ENCODE results near the gene ATP6AP1. TPM values are rescaled to one million over a fixed set of nuclear protein-coding genes. Genes with fewer than 3 reads are reported as not detected.

Gene ATP6AP1, protein sequence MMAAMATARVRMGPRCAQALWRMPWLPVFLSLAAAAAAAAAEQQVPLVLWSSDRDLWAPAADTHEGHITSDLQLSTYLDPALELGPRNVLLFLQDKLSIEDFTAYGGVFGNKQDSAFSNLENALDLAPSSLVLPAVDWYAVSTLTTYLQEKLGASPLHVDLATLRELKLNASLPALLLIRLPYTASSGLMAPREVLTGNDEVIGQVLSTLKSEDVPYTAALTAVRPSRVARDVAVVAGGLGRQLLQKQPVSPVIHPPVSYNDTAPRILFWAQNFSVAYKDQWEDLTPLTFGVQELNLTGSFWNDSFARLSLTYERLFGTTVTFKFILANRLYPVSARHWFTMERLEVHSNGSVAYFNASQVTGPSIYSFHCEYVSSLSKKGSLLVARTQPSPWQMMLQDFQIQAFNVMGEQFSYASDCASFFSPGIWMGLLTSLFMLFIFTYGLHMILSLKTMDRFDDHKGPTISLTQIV
- total RNA-seq (2021) (112 and 119 TPM in 2 replicates), Bru-seq, nascent RNA (percentile 54 among the genes with signal in this experiment), BruChase-seq, experiment 1, labeled RNA remaining after a 2-hour chase (percentile 76 among the genes with signal in this experiment), BruChase-seq, experiment 2, labeled RNA remaining after a 6-hour chase (percentile 88 among the genes with signal in this experiment)
- long read RNA-seq, transcript ATP6AP1-201 (10 exons, 2,099 nt): major isoform, 91 of 102 reads
- long read RNA-seq, partial matches to known transcripts: 10 of 102 reads
- long read RNA-seq, other reads (novel, unspliced or antisense): 0 of 102 reads

DNA sequence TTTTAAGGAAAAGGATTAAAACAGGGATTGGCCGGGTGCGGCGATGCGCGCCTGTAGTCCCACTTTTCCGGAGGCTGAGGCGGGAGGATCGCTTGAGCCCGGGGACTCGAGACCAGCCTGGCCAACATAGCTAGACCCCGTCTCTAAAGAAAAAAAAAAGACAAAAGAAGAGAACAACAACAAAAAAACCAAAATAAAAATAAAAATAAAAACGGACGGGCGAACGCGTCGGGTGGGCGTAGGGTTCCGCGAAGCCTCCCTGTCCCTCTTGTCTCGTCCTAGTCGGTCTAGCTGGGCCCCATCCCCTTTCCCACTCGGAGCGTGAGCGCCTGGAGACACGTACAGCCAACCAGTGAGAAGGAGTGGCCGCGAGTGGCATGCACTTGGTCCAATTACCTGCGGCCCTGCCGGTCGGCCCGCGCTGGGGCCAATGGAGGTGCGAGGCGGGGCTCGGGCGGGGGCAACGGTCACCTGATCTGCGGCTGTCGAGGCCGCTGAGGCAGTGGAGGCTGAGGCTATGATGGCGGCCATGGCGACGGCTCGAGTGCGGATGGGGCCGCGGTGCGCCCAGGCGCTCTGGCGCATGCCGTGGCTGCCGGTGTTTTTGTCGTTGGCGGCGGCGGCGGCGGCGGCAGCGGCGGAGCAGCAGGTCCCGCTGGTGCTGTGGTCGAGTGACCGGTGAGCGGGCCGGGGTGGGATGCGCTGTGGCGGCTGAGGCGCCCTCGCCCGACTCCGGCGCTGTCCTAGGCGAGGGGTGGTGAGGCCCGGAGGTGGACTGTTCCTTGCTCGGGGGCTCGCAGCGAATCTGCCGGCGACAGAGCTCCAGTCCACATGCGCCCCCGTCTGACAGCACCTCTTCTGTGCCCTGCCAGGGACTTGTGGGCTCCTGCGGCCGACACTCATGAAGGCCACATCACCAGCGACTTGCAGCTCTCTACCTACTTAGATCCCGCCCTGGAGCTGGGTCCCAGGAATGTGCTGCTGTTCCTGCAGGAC is at the start of gene ATP6AP1:
TSS of gene ATP6AP1 (plus strand) at position 502 of the 996 bp plus-strand sequence. CDS start at position 518, 16 bp downstream.
- CTCF ChIA-PET: interaction anchor here (0.5 kb wide), 1 partner anchor 52 kb away, joined by 4 read pairs; no protein-coding TSS in a partner anchor
- DNase-seq: peak; percentile 83 to 97
- peaks cover 19% of the 10 kb centered on the region for H3K79me2 ChIP-seq (ENCODE audit: low read depth)
- H2AFZ ChIP-seq: peak within 1 kb of the TSS; percentile 78
- H3K4me3 ChIP-seq: peak within 1 kb of the TSS; percentile 67
- no peak within 1 kb of the TSS for H3K27ac ChIP-seq
- no peaks in the 10 kb centered on the region for H3K27me3 ChIP-seq (ENCODE audit: insufficient read depth, low read depth)
- H3K9me2 ChIP-seq (ENCODE audit: insufficient read depth): no peaks in the 10 kb centered on the region
- peak within 1 kb of the TSS; percentile 95 for H3K4me2 ChIP-seq
- intact Hi-C loops (cut with micrococcal nuclease; ENCODE audit: unreplicated experiment): no loop called here
- no peaks in the 10 kb centered on the region for H4K20me1 ChIP-seq (ENCODE audit: insufficient read depth)
- POLR2A ChIA-PET (ENCODE audit: unreplicated experiment): interaction anchor here (0.6 kb wide), 1 partner anchor 17 kb away, joined by 3 read pairs; no protein-coding TSS in a partner anchor
- TF ChIP-seq, protein P1, sequence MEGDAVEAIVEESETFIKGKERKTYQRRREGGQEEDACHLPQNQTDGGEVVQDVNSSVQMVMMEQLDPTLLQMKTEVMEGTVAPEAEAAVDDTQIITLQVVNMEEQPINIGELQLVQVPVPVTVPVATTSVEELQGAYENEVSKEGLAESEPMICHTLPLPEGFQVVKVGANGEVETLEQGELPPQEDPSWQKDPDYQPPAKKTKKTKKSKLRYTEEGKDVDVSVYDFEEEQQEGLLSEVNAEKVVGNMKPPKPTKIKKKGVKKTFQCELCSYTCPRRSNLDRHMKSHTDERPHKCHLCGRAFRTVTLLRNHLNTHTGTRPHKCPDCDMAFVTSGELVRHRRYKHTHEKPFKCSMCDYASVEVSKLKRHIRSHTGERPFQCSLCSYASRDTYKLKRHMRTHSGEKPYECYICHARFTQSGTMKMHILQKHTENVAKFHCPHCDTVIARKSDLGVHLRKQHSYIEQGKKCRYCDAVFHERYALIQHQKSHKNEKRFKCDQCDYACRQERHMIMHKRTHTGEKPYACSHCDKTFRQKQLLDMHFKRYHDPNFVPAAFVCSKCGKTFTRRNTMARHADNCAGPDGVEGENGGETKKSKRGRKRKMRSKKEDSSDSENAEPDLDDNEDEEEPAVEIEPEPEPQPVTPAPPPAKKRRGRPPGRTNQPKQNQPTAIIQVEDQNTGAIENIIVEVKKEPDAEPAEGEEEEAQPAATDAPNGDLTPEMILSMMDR (conservative IDR thresholded peaks at IDR 0.05): no peak
- TF ChIP-seq EZH2 (IDR thresholded peaks at IDR 0.05; ENCODE audit: low read depth): no peak
- no peaks in the 10 kb centered on the region for H3K9me3 ChIP-seq (ENCODE audit: insufficient read depth, low read depth)
- BruUV-seq (replicated peaks): no TSS peak
- H3F3A ChIP-seq (ENCODE audit: insufficient read depth, low read depth): no peaks in the 10 kb centered on the region
- H3K4me1 ChIP-seq (replicated peaks; ENCODE audit: insufficient read depth): peaks cover 6% of the 10 kb centered on the region
- H3K36me3 ChIP-seq (ENCODE audit: low read depth): no peaks in the 10 kb centered on the region

DNA sequence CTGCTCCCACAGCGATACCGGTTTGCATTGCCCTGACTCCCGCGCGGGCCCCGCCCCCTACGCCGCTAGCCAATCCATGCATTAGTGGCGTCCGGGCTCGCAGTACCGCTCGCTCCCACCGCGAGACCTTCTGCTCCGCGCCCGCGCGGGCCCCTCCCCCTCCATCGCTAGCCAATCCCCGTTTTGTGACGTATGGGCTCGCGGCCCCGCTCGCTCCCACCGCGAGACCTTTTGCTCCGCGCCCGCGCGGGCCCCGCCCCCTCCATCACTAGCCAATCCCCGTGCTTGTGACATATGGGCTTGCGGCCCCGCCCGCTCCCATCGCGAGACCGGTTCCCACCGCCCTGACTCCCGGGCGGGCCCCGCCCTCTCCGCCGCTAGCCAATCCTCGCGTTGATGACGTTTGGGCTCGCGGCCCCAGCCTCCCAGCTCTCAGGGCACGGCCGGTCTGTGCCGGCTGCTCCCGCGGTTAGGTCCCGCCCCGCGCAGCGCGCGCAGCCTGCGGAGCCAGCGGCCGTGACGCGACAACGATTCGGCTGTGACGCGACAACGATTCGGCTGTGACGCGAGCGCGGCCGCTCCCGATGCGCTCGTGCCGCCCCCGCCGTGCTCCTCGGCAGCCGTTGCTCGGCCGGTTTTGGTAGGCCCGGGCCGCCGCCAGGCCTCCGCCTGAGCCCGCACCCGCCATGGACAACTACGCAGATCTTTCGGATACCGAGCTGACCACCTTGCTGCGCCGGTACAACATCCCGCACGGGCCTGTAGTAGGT is 49.5 kb upstream of the ATP6AP1 start, which contains the start of gene EMD:
TSS of gene EMD (plus strand) at position 497 of the 770 bp plus-strand sequence. CDS start at position 687, 190 bp downstream.
- Histone ChIP-seq H3K79me2 (ENCODE audit: low read depth) (peaks cover 12% of the 10 kb centered on the region; the same call in 1 of the 2 replicates), H3K4me2 (peak within 1 kb of the TSS; percentile 72), H3F3A (ENCODE audit: insufficient read depth, low read depth) (no peaks in the 10 kb centered on the region), H3K27me3 (ENCODE audit: insufficient read depth, low read depth) (no peaks in the 10 kb centered on the region), H3K27ac (peak within 1 kb of the TSS; percentile 61), H3K4me1 (replicated peaks; ENCODE audit: insufficient read depth) (no peaks in the 10 kb centered on the region), H2AFZ (no peak within 1 kb of the TSS), H3K36me3 (ENCODE audit: low read depth) (no peaks in the 10 kb centered on the region), H3K9me2 (ENCODE audit: insufficient read depth) (no peaks in the 10 kb centered on the region), H4K20me1 (ENCODE audit: insufficient read depth) (no peaks in the 10 kb centered on the region), H3K4me3 (peak within 1 kb of the TSS; percentile 57), H3K9me3 (ENCODE audit: insufficient read depth, low read depth) (no peaks in the 10 kb centered on the region)
- ChIA-PET CTCF (no interaction called here), POLR2A (ENCODE audit: unreplicated experiment) (interaction anchor here (0.7 kb wide), 2 partner anchors 9 to 39 kb away, joined by 3 to 4 read pairs; no protein-coding TSS in a partner anchor)
- DNase-seq: peak; percentile 86 to 100
- TF ChIP-seq, protein P1 (conservative IDR thresholded peaks at IDR 0.05): no peak
- TF ChIP-seq EZH2 (IDR thresholded peaks at IDR 0.05; ENCODE audit: low read depth): no peak
- intact Hi-C loops (cut with micrococcal nuclease; ENCODE audit: unreplicated experiment): loop anchor here (1.0 to 10.0 kb wide), 6 partner anchors 10 to 782 kb away; partner anchors contain the start of genes CCNQ, DKC1, F8 and FUNDC2
- no TSS peak for BruUV-seq (replicated peaks)
